PC-9 (cell line): ENCODE measurements around the gene RFX2. TPM values are rescaled to one million over a fixed set of nuclear protein-coding genes. Genes with fewer than 3 reads are reported as not detected.

Experiments
- BruUV-seq: library from RNA; stranded (reverse); fragments of 400-500 nt; replicated peaks from 2 replicates; lab custom pipeline; 2021; lab: Mats Ljungman, UMichigan
- CTCF ChIA-PET: fragments of 300-600 bp; sonication (Branson Sonifier 250); formaldehyde crosslinking; loops from one replicate; lab custom pipeline; 2022; ENCODE audit warnings: antibody characterized with exemption; lab: Charles Lee
- POLR2A ChIA-PET: fragments of 300-600 bp; sonication (Branson Sonifier 250); formaldehyde crosslinking; loops from one replicate; lab custom pipeline; 2022; ENCODE audit warnings: antibody characterized with exemption; ENCODE audit not compliant: unreplicated experiment; lab: Charles Lee
- DNase-seq, 2 experiments: peaks; one replicate each; pipeline versions ENCODE4 v3.0.0 to v3.0.0-alpha.2; 2015 to 2022; ENCODE audit warnings: mixed read lengths in 1 of 2
- H2AFZ ChIP-seq: fragments of 200-600 bp; sonication (generic); 2 replicates; pipeline ENCODE4 v1.8.1; 2017; ENCODE audit warnings: antibody characterized with exemption
- H3F3A ChIP-seq: fragments of 200-600 bp; sonication (generic); 2 replicates; pipeline ENCODE4 v1.8.1; 2017; ENCODE audit warnings: antibody characterized with exemption, mild to moderate bottlenecking, low read depth; ENCODE audit not compliant: insufficient read depth
- H3K27ac ChIP-seq: fragments of 200-600 bp; sonication (generic); 2 replicates; pipeline ENCODE4 v1.6.1; 2016; ENCODE audit warnings: mixed run types
- H3K27me3 ChIP-seq: fragments of 200-600 bp; sonication (generic); 2 replicates; pipeline ENCODE4 v1.6.1; 2016; ENCODE audit warnings: low read depth, mixed run types; ENCODE audit not compliant: insufficient read depth
- H3K36me3 ChIP-seq: fragments of 200-600 bp; sonication (generic); 2 replicates; pipeline ENCODE4 v1.6.1; 2016; ENCODE audit warnings: low read depth, mixed run types
- H3K4me1 ChIP-seq: fragments of 200-600 bp; sonication (generic); replicated peaks from 2 replicates; pipeline ENCODE4 v1.6.1; 2016; ENCODE audit warnings: mixed run types; ENCODE audit not compliant: insufficient read depth
- H3K4me2 ChIP-seq: fragments of 200-600 bp; sonication (generic); 2 replicates; pipeline ENCODE4 v1.6.1; 2017; ENCODE audit warnings: mixed run types
- H3K4me3 ChIP-seq: fragments of 200-600 bp; sonication (generic); 2 replicates; pipeline ENCODE4 v1.6.1; 2016; ENCODE audit warnings: mixed run types
- H3K79me2 ChIP-seq: fragments of 200-600 bp; sonication (generic); 2 replicates; pipeline ENCODE4 v1.6.1; 2017; ENCODE audit warnings: low read depth, mixed run types
- H3K9me2 ChIP-seq: fragments of 200-600 bp; sonication (generic); 2 replicates; pipeline ENCODE4 v1.8.1; 2017; ENCODE audit warnings: mild to moderate bottlenecking; ENCODE audit not compliant: insufficient read depth
- H3K9me3 ChIP-seq: fragments of 200-600 bp; sonication (generic); 2 replicates; pipeline ENCODE4 v1.8.1; 2016; ENCODE audit warnings: low read depth; ENCODE audit not compliant: insufficient read depth
- H4K20me1 ChIP-seq: fragments of 200-600 bp; sonication (generic); 2 replicates; pipeline ENCODE4 v1.8.1; 2017; ENCODE audit not compliant: insufficient read depth
- EZH2 ChIP-seq: fragments of 200-600 bp; sonication (generic); IDR thresholded peaks from 2 replicates; pipeline ENCODE4 v1.8.0; 2017; ENCODE audit warnings: antibody characterized with exemption, low read depth
- intact Hi-C: fragments of 100-400 bp; cut with micrococcal nuclease; formaldehyde crosslinking; loops from one replicate; pipeline ENCODE4 v1.10.0; 2022; ENCODE audit not compliant: unreplicated experiment
- total RNA-seq: library from RNA; stranded (reverse); gene quantifications from 2 replicates; pipeline ENCODE4 v1.2.3, GENCODE V29; 2021
- TF ChIP-seq, protein P1 (sequence below): fragments of 200-600 bp; sonication (generic); conservative IDR thresholded peaks from 2 replicates; pipeline ENCODE4 v1.6.1; 2017; ENCODE audit warnings: mixed run types, antibody characterized with exemption, mild to moderate bottlenecking, moderate library complexity

Gene RFX2
- total RNA-seq, 1 experiment from 2014 or later, result 11.6 TPM

DNA sequence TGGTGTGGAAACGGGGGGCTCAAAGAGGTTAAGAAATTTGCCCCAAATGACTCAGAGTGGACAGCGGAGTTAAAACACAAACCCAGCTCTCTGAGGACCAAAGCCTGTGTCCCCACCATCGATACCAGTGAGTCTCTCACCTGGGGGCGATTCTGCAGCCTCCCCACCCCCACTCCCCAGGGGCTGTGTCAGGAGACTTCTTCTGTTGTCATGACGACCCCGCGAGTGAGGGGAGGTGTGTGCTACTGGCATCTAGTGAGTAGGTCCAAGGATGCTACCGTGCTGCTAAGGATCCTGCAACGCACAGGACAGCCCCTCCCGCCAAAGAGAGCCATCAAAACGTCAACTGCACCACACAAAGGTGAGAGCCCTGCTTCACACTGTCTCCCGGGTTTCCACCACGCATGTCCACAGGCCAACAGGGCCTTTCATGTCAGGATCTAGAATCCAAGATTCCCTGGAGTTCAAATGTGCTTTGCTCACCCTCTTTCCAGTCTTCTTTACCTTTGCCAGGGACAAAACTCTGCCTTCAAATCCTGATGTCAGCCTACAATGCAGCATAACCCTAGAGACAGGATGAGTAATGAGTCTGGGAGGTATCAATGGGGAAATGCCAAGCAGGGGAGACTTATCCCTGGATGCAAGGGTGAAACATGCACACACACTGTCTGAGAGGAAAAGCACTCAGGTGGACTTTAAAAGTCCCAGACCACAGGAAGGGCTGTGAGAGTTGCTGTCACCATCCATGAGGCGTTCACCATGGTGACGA lies 136.2 kb downstream of the RFX2 start:
- Histone ChIP-seq H3K9me2 (no peaks in the 10 kb centered on the region), H3K27ac (no peak overlapping the region), H2AFZ (no peak overlapping the region), H3K4me2 (no peak overlapping the region), H3K4me1 (peaks cover 16% of the 10 kb centered on the region), H3K79me2 (peaks cover 94% of the 10 kb centered on the region), H3K36me3 (no peaks in the 10 kb centered on the region), H3F3A (no peaks in the 10 kb centered on the region), H3K9me3 (no peaks in the 10 kb centered on the region), H3K4me3 (no peak overlapping the region), H3K27me3 (no peaks in the 10 kb centered on the region), H4K20me1 (peaks cover 29% of the 10 kb centered on the region)
- CTCF ChIA-PET, result interaction anchor here (0.5 kb wide), 1 partner anchor 287 kb away, joined by 6 read pairs; no protein-coding TSS in a partner anchor
- DNase-seq, result no peak
- POLR2A ChIA-PET, result no interaction called here
- intact Hi-C loops, result no loop called here
- no TSS peak for BruUV-seq
- no peak for TF ChIP-seq EZH2
- TF ChIP-seq, protein P1, sequence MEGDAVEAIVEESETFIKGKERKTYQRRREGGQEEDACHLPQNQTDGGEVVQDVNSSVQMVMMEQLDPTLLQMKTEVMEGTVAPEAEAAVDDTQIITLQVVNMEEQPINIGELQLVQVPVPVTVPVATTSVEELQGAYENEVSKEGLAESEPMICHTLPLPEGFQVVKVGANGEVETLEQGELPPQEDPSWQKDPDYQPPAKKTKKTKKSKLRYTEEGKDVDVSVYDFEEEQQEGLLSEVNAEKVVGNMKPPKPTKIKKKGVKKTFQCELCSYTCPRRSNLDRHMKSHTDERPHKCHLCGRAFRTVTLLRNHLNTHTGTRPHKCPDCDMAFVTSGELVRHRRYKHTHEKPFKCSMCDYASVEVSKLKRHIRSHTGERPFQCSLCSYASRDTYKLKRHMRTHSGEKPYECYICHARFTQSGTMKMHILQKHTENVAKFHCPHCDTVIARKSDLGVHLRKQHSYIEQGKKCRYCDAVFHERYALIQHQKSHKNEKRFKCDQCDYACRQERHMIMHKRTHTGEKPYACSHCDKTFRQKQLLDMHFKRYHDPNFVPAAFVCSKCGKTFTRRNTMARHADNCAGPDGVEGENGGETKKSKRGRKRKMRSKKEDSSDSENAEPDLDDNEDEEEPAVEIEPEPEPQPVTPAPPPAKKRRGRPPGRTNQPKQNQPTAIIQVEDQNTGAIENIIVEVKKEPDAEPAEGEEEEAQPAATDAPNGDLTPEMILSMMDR, result no peak

GRCh38 chr19:5973376-5973775 lies 136.9 kb downstream of the RFX2 start:
- POLR2A ChIA-PET, result no interaction called here
- H4K20me1 ChIP-seq, result peaks cover 32% of the 10 kb centered on the region

DNA sequence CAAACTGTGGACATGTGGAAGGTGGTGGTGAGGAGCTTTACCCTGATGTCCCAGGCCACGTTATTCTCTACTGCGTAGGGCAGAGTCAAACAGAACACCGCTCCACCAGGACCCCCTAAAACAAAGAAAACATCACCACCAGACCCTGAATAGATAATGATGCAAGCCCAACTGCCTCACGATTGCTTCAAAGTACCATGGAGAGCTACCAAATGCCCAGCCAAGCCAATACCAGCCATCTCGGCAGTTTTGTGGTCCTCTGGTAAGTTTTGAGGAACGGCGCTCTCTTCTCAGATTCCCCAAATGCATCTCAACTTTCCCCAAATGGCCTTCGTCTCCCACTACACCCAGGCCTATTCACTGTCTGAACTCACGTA lies 138.0 kb downstream of the RFX2 start:
- no peak for TF ChIP-seq EZH2
- TF ChIP-seq, protein P1, result no peak
- H3K79me2 ChIP-seq, result peaks cover 93% of the 10 kb centered on the region
- intact Hi-C loops, result no loop called here
- POLR2A ChIA-PET, result no interaction called here
- peaks cover 12% of the 10 kb centered on the region for H3K4me1 ChIP-seq
- H3K4me2 ChIP-seq, result no peak overlapping the region
- no peaks in the 10 kb centered on the region for H3K27me3 ChIP-seq
- H2AFZ ChIP-seq, result no peak overlapping the region
- no peak overlapping the region for H3K27ac ChIP-seq
- CTCF ChIA-PET, result no interaction called here
- no peaks in the 10 kb centered on the region for H3K9me2 ChIP-seq
- H3K36me3 ChIP-seq, result no peaks in the 10 kb centered on the region
- H3K9me3 ChIP-seq, result no peaks in the 10 kb centered on the region
- no peak overlapping the region for H3K4me3 ChIP-seq
- H4K20me1 ChIP-seq, result peaks cover 42% of the 10 kb centered on the region
- no peak for DNase-seq
- no peaks in the 10 kb centered on the region for H3F3A ChIP-seq
- no TSS peak for BruUV-seq

More at GRCh38 chr19:5973376-5973775, 136.9 kb downstream of the RFX2 start:
- no TSS peak for BruUV-seq
- H3F3A ChIP-seq, result no peaks in the 10 kb centered on the region
- CTCF ChIA-PET, result interaction anchor here (0.5 kb wide), 1 partner anchor 286 kb away, joined by 6 read pairs; no protein-coding TSS in a partner anchor
- H3K9me3 ChIP-seq, result no peaks in the 10 kb centered on the region
- peaks cover 12% of the 10 kb centered on the region for H3K4me1 ChIP-seq
- H3K4me2 ChIP-seq, result no peak overlapping the region
- no peak overlapping the region for H3K27ac ChIP-seq
- no peak for DNase-seq
- no peaks in the 10 kb centered on the region for H3K36me3 ChIP-seq
- peaks cover 89% of the 10 kb centered on the region for H3K79me2 ChIP-seq
- H3K9me2 ChIP-seq, result no peaks in the 10 kb centered on the region
- no peaks in the 10 kb centered on the region for H3K27me3 ChIP-seq
- H2AFZ ChIP-seq, result no peak overlapping the region
- no peak overlapping the region for H3K4me3 ChIP-seq
- TF ChIP-seq EZH2, result no peak
- TF ChIP-seq, protein P1, result no peak
- intact Hi-C loops, result no loop called here
